Epithelial cell of proximal tubule (primary cell): ENCODE results near the gene NUDT6. TPM values are rescaled to one million over a fixed set of nuclear protein-coding genes. Genes with fewer than 3 reads are reported as not detected.

Source experiments
- DNase-seq: peaks from one replicate; pipeline ENCODE4 v3.0.0-alpha.2; 2011; ENCODE audit warnings: low read depth
- H3K4me3 ChIP-seq: 2 replicates; pipeline ENCODE4 v1.5.1; 2011; ENCODE audit warnings: low read depth, mild to moderate bottlenecking, low read length
- CTCF ChIP-seq: conservative IDR thresholded peaks from 2 replicates; pipeline ENCODE4 v1.5.1; 2012; ENCODE audit warnings: low read depth, mild to moderate bottlenecking, low read length
- total RNA-seq: library from RNA; depleted of rRNA; stranded (reverse); fragments of >200 nt; gene quantifications from 2 replicates; pipeline ENCODE4 v1.2.3, GENCODE V29; 2015

The NUDT6 gene
- total RNA-seq, 1 donor from 2014 or later: 5.7 TPM

GRCh38 chr4:122903766-122904288, 18.6 kb downstream of the NUDT6 start:
- H3K4me3 ChIP-seq: no peak overlapping the region
- DNase-seq: no peak
- no peak for TF ChIP-seq CTCF

DNA sequence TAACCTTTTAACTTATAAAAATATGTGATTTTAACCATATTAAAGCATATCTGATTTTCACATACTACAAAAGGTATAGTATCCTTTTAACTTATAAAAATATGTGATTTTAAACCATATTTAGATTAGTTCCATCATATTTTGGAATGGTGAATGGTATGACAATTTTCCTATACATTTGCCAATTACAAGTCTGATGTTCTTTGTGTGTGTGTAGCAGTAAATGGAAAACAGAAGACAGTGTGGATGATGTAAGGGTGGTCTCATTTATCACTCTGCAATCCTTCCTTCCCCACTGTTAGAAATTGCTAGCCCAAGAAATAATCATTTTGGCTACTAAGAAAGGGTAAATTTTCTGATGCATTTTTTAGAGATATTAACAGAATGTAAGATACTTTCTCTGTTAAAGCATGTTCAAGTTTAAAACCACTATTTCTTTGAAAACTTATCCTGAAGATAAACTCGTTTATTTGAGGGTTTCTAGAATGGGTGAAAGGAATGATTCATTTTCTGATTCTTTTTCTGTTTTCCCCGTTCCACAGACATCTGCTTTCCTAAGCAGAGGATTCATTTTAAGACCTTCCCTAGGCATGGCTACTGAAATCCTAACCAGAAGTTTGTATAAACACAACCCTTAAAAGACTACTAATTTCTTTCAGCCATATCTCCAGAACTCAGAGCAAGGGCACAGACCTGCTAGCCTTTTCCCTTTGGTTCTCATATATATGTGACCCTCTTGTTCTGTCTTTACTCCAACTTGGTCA, 21.0 kb downstream of the NUDT6 start:
- no peak for DNase-seq
- H3K4me3 ChIP-seq: no peak overlapping the region
- no peak for TF ChIP-seq CTCF

DNA sequence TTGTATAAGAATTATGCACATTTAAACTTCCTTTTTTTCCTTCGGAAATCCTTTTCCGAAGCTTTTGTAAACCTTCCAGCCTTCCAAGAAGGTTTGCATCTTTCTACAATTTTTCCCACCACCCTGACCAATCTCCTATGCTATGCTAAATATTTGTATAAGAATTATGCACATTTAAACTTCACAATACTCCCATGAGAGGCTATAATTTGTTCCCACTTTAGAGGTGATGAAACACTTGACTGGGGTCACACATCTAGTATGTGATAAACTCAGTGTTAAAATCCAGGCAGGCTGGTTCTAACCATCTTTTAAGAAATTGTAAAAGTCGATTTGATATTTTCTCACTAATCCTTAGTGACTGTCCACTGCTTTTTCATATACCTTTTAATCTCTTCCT, 22.1 kb downstream of the NUDT6 start:
- H3K4me3 ChIP-seq: no peak overlapping the region
- TF ChIP-seq CTCF: no peak
- DNase-seq: no peak

DNA sequence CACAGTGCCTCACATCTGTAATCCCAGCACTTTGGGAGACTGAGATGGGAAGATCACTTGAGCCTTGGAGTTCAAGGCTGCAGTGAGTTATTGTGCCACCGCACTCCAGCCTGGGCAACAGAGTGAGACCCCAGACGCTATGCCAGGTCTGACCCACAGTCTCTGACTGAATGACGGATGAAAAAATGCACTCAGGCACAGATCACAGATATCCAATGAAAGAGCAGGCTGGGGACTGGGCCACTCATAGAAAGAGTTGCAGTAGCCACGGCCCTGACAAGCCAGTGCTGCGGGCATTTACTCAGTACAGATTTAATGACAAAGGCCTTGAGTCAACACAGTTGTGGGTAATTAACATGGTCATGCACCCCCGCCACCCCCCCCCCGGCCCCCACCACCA, 22.7 kb downstream of the NUDT6 start:
- DNase-seq: no peak
- no peak for TF ChIP-seq CTCF
- no peak overlapping the region for H3K4me3 ChIP-seq

DNA sequence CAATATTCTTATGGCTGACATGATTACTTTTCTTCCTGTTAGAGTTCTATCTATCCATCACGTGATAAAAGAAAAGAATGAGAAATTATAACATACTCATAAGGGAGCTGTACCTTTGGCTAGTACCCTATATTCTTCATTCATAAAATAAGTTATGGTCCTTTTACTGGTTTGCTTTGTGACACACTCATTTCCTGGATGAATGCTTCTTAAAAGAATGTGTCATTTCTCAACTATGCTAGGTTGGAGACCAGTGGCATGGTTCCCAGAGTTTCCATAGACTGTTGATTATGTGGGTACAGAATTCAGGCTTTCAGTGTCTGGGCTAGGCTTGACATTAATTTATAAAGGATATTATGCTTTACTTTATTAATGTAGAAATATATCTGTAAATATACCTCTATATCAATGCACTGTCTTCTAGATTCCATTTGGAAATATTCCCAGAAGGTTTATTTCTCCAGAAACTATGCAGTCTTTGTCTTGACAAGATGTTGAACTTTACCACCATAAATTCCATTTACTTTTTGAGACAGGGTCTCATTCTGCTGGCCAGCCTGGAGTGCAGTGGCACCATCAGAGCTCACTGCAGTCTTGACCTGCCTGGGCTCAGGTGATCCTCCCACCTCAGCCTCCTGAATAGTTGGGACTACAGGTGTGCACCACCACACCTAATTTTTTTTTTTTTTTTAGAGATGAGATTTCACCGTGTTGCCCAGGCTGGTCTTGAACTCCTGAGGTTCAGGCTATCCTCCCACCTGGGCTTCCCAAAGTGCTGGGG, 23.8 kb downstream of the NUDT6 start:
- peak; percentile 79 for DNase-seq
- no peak for TF ChIP-seq CTCF
- H3K4me3 ChIP-seq: no peak overlapping the region

DNA sequence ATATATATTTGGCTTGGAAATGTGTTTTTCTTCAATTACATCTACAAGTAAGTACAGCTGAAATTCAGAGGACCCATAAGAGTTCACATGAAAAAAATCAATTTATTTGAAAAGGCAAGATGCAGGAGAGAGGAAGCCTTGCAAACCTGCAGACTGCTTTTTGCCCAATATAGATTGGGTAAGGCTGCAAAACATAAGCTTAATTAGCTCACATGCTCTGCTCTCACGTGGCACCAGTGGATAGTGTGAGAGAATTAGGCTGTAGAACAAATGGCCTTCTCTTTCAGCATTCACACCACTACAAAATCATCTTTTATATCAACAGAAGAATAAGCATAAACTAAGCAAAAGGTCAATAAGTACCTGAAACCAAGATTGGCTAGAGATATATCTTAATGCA, 26.1 kb downstream of the NUDT6 start:
- no peak for TF ChIP-seq CTCF
- DNase-seq: no peak

More for the DNA sequence above, 26.1 kb downstream of the NUDT6 start:
- H3K4me3 ChIP-seq: no peak overlapping the region
